Ovary (tissue), 3 donors: ENCODE data around the gene TNPO3.

Experiments used
- POLR2A ChIP-seq: fragments of 450-650 bp; IDR thresholded peaks from one replicate; pipeline ENCODE4 v1.6.1; 2017; ENCODE audit warnings: antibody characterized with exemption, mild to moderate bottlenecking, moderate library complexity
- TF ChIP-seq, protein P1 (sequence below), 3 donors: fragments of 450-650 bp in 2 of 3; fragments of 200-600 bp in 1 of 3; IDR thresholded peaks; one replicate each; pipeline versions ENCODE4 v1.5.1 to v1.8.0; 2016 to 2022; ENCODE audit warnings: antibody characterized with exemption in 3 of 3, mild to moderate bottlenecking in 1 of 3
- donor health status: DM: no; HTN: no; CAD: no.

GRCh38 chr7:128955981-128956380 lies 98.9 kb downstream of the TNPO3 start:
- TF ChIP-seq POLR2A = no peak
- TF ChIP-seq, protein P1, sequence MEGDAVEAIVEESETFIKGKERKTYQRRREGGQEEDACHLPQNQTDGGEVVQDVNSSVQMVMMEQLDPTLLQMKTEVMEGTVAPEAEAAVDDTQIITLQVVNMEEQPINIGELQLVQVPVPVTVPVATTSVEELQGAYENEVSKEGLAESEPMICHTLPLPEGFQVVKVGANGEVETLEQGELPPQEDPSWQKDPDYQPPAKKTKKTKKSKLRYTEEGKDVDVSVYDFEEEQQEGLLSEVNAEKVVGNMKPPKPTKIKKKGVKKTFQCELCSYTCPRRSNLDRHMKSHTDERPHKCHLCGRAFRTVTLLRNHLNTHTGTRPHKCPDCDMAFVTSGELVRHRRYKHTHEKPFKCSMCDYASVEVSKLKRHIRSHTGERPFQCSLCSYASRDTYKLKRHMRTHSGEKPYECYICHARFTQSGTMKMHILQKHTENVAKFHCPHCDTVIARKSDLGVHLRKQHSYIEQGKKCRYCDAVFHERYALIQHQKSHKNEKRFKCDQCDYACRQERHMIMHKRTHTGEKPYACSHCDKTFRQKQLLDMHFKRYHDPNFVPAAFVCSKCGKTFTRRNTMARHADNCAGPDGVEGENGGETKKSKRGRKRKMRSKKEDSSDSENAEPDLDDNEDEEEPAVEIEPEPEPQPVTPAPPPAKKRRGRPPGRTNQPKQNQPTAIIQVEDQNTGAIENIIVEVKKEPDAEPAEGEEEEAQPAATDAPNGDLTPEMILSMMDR (IDR thresholded peaks at IDR 0.05) = no peak
